ENCODE results near the gene YIPF1.
"Not testable (repeated sequence)": the region's sequence is repeated elsewhere in the genome, so short reads cannot be mapped to it uniquely, and the experiment has no call there.

- TF ChIP-seq EZH2phosphoT487 (IDR thresholded peaks at IDR 0.05; ENCODE audit: low read length); EZH2 (optimal IDR thresholded peaks at IDR 0.05; ENCODE audit: low read depth, low read length): not testable (repeated sequence)
- TF ChIP-seq, protein P1, sequence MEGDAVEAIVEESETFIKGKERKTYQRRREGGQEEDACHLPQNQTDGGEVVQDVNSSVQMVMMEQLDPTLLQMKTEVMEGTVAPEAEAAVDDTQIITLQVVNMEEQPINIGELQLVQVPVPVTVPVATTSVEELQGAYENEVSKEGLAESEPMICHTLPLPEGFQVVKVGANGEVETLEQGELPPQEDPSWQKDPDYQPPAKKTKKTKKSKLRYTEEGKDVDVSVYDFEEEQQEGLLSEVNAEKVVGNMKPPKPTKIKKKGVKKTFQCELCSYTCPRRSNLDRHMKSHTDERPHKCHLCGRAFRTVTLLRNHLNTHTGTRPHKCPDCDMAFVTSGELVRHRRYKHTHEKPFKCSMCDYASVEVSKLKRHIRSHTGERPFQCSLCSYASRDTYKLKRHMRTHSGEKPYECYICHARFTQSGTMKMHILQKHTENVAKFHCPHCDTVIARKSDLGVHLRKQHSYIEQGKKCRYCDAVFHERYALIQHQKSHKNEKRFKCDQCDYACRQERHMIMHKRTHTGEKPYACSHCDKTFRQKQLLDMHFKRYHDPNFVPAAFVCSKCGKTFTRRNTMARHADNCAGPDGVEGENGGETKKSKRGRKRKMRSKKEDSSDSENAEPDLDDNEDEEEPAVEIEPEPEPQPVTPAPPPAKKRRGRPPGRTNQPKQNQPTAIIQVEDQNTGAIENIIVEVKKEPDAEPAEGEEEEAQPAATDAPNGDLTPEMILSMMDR (IDR thresholded peaks at IDR 0.05; ENCODE audit: low read length): not testable (repeated sequence)
Measured at GRCh38 chr1:53816584-53816983, 73.0 kb downstream of the YIPF1 start.
